ENCODE data around the gene FGF18. TPM values are rescaled to one million over a fixed set of nuclear protein-coding genes. Genes with fewer than 3 reads are reported as not detected.

FGF18 gene
- total RNA-seq, 1 donor from 2014 or later = 0.06 TPM

- Mint-ChIP-seq H3K36me3 (peaks cover 2% of the 10 kb centered on the region), H3K27ac (peak overlapping the region; percentile 67), H3K4me3 (peak overlapping the region; percentile 89), H3K9me3 (no peaks in the 10 kb centered on the region), H3K4me1 (peaks cover 49% of the 10 kb centered on the region), H3K27me3 (ENCODE audit: insufficient read depth, low read depth) (peaks cover 14% of the 10 kb centered on the region)
- Histone ChIP-seq H3K36me3 (no peaks in the 10 kb centered on the region), H3K4me2 (peak overlapping the region; percentile 90), H2AFZ (replicated peaks) (no peak overlapping the region), H3K27ac (no peak overlapping the region), H4K20me1 (ENCODE audit: low read depth) (peaks cover 70% of the 10 kb centered on the region), H3K4me1 (peaks cover 22% of the 10 kb centered on the region), H3K27me3 (peaks cover 48% of the 10 kb centered on the region), H3K9ac (no peak overlapping the region), H3K4me3 (peak overlapping the region; percentile 53), H3K79me2 (ENCODE audit: low read depth) (no peaks in the 10 kb centered on the region), H3F3A (ENCODE audit: low read depth) (peaks cover 50% of the 10 kb centered on the region), H3K9me3 (ENCODE audit: low read depth) (no peaks in the 10 kb centered on the region)
- TF ChIP-seq, protein P1, sequence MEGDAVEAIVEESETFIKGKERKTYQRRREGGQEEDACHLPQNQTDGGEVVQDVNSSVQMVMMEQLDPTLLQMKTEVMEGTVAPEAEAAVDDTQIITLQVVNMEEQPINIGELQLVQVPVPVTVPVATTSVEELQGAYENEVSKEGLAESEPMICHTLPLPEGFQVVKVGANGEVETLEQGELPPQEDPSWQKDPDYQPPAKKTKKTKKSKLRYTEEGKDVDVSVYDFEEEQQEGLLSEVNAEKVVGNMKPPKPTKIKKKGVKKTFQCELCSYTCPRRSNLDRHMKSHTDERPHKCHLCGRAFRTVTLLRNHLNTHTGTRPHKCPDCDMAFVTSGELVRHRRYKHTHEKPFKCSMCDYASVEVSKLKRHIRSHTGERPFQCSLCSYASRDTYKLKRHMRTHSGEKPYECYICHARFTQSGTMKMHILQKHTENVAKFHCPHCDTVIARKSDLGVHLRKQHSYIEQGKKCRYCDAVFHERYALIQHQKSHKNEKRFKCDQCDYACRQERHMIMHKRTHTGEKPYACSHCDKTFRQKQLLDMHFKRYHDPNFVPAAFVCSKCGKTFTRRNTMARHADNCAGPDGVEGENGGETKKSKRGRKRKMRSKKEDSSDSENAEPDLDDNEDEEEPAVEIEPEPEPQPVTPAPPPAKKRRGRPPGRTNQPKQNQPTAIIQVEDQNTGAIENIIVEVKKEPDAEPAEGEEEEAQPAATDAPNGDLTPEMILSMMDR (IDR thresholded peaks at IDR 0.05) = no peak
- TF ChIP-seq EZH2phosphoT487 (IDR thresholded peaks at IDR 0.05) = peak; percentile 88
- TF ChIP-seq EZH2 (IDR thresholded peaks at IDR 0.05) = peak; percentile 92
- peak; percentile 53 for DNase-seq (ENCODE audit: low spot score)
These were observed 1.2 kb downstream of the FGF18 start for GRCh38 chr5:171420431-171421241.

- Histone ChIP-seq H3K9me3 (ENCODE audit: low read depth) (no peaks in the 10 kb centered on the region), H3K9ac (no peak overlapping the region), H2AFZ (replicated peaks) (no peak overlapping the region), H3F3A (ENCODE audit: low read depth) (peaks cover 41% of the 10 kb centered on the region), H3K4me1 (peaks cover 22% of the 10 kb centered on the region), H3K4me3 (peak overlapping the region; percentile 53), H3K36me3 (no peaks in the 10 kb centered on the region), H3K79me2 (ENCODE audit: low read depth) (no peaks in the 10 kb centered on the region), H4K20me1 (ENCODE audit: low read depth) (peaks cover 61% of the 10 kb centered on the region), H3K4me2 (peak overlapping the region; percentile 90), H3K27ac (no peak overlapping the region), H3K27me3 (peaks cover 48% of the 10 kb centered on the region)
- TF ChIP-seq, protein P1 (IDR thresholded peaks at IDR 0.05) = no peak
- TF ChIP-seq EZH2 (IDR thresholded peaks at IDR 0.05) = no peak
- no peak for TF ChIP-seq EZH2phosphoT487 (IDR thresholded peaks at IDR 0.05)
- Mint-ChIP-seq H3K9me3 (no peaks in the 10 kb centered on the region), H3K4me1 (peaks cover 56% of the 10 kb centered on the region), H3K27me3 (ENCODE audit: insufficient read depth, low read depth) (peaks cover 17% of the 10 kb centered on the region), H3K27ac (no peak overlapping the region), H3K36me3 (no peaks in the 10 kb centered on the region), H3K4me3 (peak overlapping the region; percentile 83)
- DNase-seq (ENCODE audit: low spot score) = no peak
These were observed 2.1 kb downstream of the FGF18 start for GRCh38 chr5:171421331-171422262.

- Mint-ChIP-seq H3K36me3 (no peaks in the 10 kb centered on the region), H3K27ac (peak overlapping the region; percentile 97)
These were observed 3.0 kb downstream of the FGF18 start for GRCh38 chr5:171422495-171422894.

More at GRCh38 chr5:171422495-171422894, 3.0 kb downstream of the FGF18 start:
- peak overlapping the region; percentile 71 for H3K4me3 Mint-ChIP-seq
- Histone ChIP-seq H3K9ac (no peak overlapping the region), H3K4me1 (peaks cover 22% of the 10 kb centered on the region), H2AFZ (replicated peaks) (no peak overlapping the region), H3K4me2 (no peak overlapping the region), H3K36me3 (no peaks in the 10 kb centered on the region), H3K27ac (no peak overlapping the region), H3K27me3 (peaks cover 48% of the 10 kb centered on the region), H4K20me1 (ENCODE audit: low read depth) (peaks cover 52% of the 10 kb centered on the region), H3F3A (ENCODE audit: low read depth) (peaks cover 32% of the 10 kb centered on the region), H3K4me3 (no peak overlapping the region), H3K9me3 (ENCODE audit: low read depth) (no peaks in the 10 kb centered on the region), H3K79me2 (ENCODE audit: low read depth) (no peaks in the 10 kb centered on the region)
- TF ChIP-seq EZH2 (IDR thresholded peaks at IDR 0.05) (no peak), EZH2phosphoT487 (IDR thresholded peaks at IDR 0.05) (no peak)
- TF ChIP-seq, protein P1 (IDR thresholded peaks at IDR 0.05) = no peak
- no peak for DNase-seq (ENCODE audit: low spot score)
- H3K9me3 Mint-ChIP-seq = no peaks in the 10 kb centered on the region
- H3K4me1 Mint-ChIP-seq = peaks cover 56% of the 10 kb centered on the region
- H3K27me3 Mint-ChIP-seq (ENCODE audit: insufficient read depth, low read depth) = peaks cover 17% of the 10 kb centered on the region

Data from neural progenitor cell (in vitro differentiated cells).